H9 (cell line): ENCODE results near the gene NUDT16L1. TPM values are rescaled to one million over a fixed set of nuclear protein-coding genes. Genes with fewer than 3 reads are reported as not detected.

ENCODE experiments used
- DNase-seq: peaks from one replicate; pipeline ENCODE4 v3.0.0-alpha.2; 2017
- H2AFZ ChIP-seq: one replicate; pipeline ENCODE4 v1.6.1; 2013; ENCODE audit warnings: mild to moderate bottlenecking, low read length, control low read depth, moderate library complexity
- H2AK5ac ChIP-seq: 2 replicates; pipeline ENCODE4 v1.6.1; 2013; ENCODE audit warnings: low read length, control low read depth, mixed read lengths; ENCODE audit not compliant: insufficient read length
- H2BK120ac ChIP-seq: one replicate; pipeline ENCODE4 v1.6.1; 2013; ENCODE audit warnings: low read depth, mild to moderate bottlenecking, low read length, control low read depth, inconsistent platforms; ENCODE audit not compliant: poor library complexity, severe bottlenecking
- H2BK12ac ChIP-seq: 2 replicates; pipeline ENCODE4 v1.6.1; 2013; ENCODE audit warnings: low read length, control low read depth, mixed read lengths, low read depth; ENCODE audit not compliant: insufficient read length
- H2BK15ac ChIP-seq: 2 replicates; pipeline ENCODE4 v1.6.1; 2013; ENCODE audit warnings: low read depth, low read length, control low read depth
- H2BK20ac ChIP-seq: one replicate; pipeline ENCODE4 v1.6.1; 2013; ENCODE audit warnings: low read depth, mild to moderate bottlenecking, low read length, control low read depth, inconsistent platforms; ENCODE audit not compliant: poor library complexity, severe bottlenecking
- H2BK5ac ChIP-seq: 2 replicates; pipeline ENCODE4 v1.6.1; 2013; ENCODE audit warnings: low read length, control low read depth, mixed read lengths; ENCODE audit not compliant: insufficient read length
- H3K14ac ChIP-seq: 2 replicates; pipeline ENCODE4 v1.6.1; 2013; ENCODE audit warnings: low read length, control low read depth; ENCODE audit not compliant: insufficient read depth
- H3K18ac ChIP-seq: 2 replicates; pipeline ENCODE4 v1.6.1; 2013; ENCODE audit warnings: low read depth, mild to moderate bottlenecking, mixed read lengths, low read length, control low read depth; ENCODE audit not compliant: insufficient read length
- H3K23ac ChIP-seq: 2 replicates; pipeline ENCODE4 v1.6.1; 2013; ENCODE audit warnings: low read length, control low read depth, mixed read lengths, low read depth; ENCODE audit not compliant: insufficient read length
- H3K23me2 ChIP-seq: 2 replicates; pipeline ENCODE4 v1.6.1; 2013; ENCODE audit warnings: low read depth, mild to moderate bottlenecking, mixed read lengths, low read length, control low read depth; ENCODE audit not compliant: insufficient read length, poor library complexity, severe bottlenecking
- H3K27ac ChIP-seq: 2 replicates; pipeline ENCODE4 v1.5.1; 2013; ENCODE audit warnings: low read length, control low read depth, mixed read lengths, low read depth; ENCODE audit not compliant: insufficient read length
- H3K27me3 ChIP-seq: 2 replicates; pipeline ENCODE4 v1.6.1; 2013; ENCODE audit warnings: low read length, control low read depth, inconsistent platforms; ENCODE audit not compliant: insufficient read depth
- H3K4ac ChIP-seq: 2 replicates; pipeline ENCODE4 v1.6.1; 2013; ENCODE audit warnings: low read depth, mild to moderate bottlenecking, control low read depth, inconsistent platforms, low read length, moderate library complexity
- H3K4me1 ChIP-seq: 2 replicates; pipeline ENCODE4 v1.6.1; 2013; ENCODE audit warnings: low read length, control low read depth, inconsistent platforms; ENCODE audit not compliant: insufficient read depth
- H3K4me2 ChIP-seq: 2 replicates; pipeline ENCODE4 v1.6.1; 2013; ENCODE audit warnings: low read length, control low read depth, mixed read lengths; ENCODE audit not compliant: insufficient read length, insufficient read depth
- H3K56ac ChIP-seq: 2 replicates; pipeline ENCODE4 v1.6.1; 2013; ENCODE audit warnings: low read depth, mild to moderate bottlenecking, mixed read lengths, low read length, control low read depth; ENCODE audit not compliant: insufficient read length
- H3K79me1 ChIP-seq: 2 replicates; pipeline ENCODE4 v1.6.1; 2013; ENCODE audit warnings: low read depth, mild to moderate bottlenecking, moderate library complexity, low read length, control low read depth, inconsistent platforms; ENCODE audit not compliant: insufficient read depth, poor library complexity, severe bottlenecking
- H3K79me2 ChIP-seq: 2 replicates; pipeline ENCODE4 v1.6.1; 2013; ENCODE audit warnings: low read length, control low read depth, inconsistent platforms; ENCODE audit not compliant: insufficient read depth
- H3K9ac ChIP-seq: 2 replicates; pipeline ENCODE4 v1.6.1; 2013; ENCODE audit warnings: low read length, control low read depth, mixed read lengths; ENCODE audit not compliant: insufficient read length; ENCODE audit errors: extremely low read depth
- H3K9me3 ChIP-seq: one replicate; pipeline ENCODE4 v1.6.1; 2013; ENCODE audit warnings: low read depth, low read length, inconsistent platforms; ENCODE audit not compliant: control insufficient read depth
- H3T11ph ChIP-seq: one replicate; pipeline ENCODE4 v1.6.1; 2013; ENCODE audit warnings: mild to moderate bottlenecking, low read length, control low read depth, inconsistent platforms
- H4K20me1 ChIP-seq: one replicate; pipeline ENCODE4 v1.6.1; 2013; ENCODE audit not compliant: control insufficient read depth, insufficient read length, insufficient read depth
- H4K5ac ChIP-seq: 2 replicates; pipeline ENCODE4 v1.6.1; 2013; ENCODE audit warnings: low read depth, mild to moderate bottlenecking, mixed read lengths, low read length, control low read depth; ENCODE audit not compliant: insufficient read length
- H4K8ac ChIP-seq: replicated peaks from 2 replicates; pipeline ENCODE4 v1.6.1; 2013; ENCODE audit warnings: low read length, control low read depth, mixed read lengths, low read depth; ENCODE audit not compliant: insufficient read length
- H4K91ac ChIP-seq: 2 replicates; pipeline ENCODE4 v1.6.1; 2013; ENCODE audit warnings: low read depth, mild to moderate bottlenecking, moderate library complexity, mixed read lengths, low read length, control low read depth; ENCODE audit not compliant: insufficient read length
- H3K27ac Mint-ChIP-seq, 3 experiments: 2 replicates in 2 of 3; 3 replicates in 1 of 3; pipeline ENCODE4 v1.8.0; 2020 to 2021; ENCODE audit warnings: mixed read lengths in 3 of 3, mild to moderate bottlenecking in 1 of 3, moderate library complexity in 1 of 3
- H3K27me3 Mint-ChIP-seq: 2 replicates; pipeline ENCODE4 v1.8.0; 2021; ENCODE audit warnings: low read depth, mild to moderate bottlenecking, moderate library complexity, mixed read lengths
- H3K36me3 Mint-ChIP-seq, 3 experiments: 2 replicates in 2 of 3; 3 replicates in 1 of 3; pipeline ENCODE4 v1.8.0; 2020 to 2021; ENCODE audit warnings: low read depth in 3 of 3, mixed read lengths in 3 of 3; ENCODE audit not compliant: insufficient read depth in 1 of 3
- H3K4me1 Mint-ChIP-seq, 2 experiments: 2 replicates each; pipeline ENCODE4 v1.8.0; 2020; ENCODE audit warnings: mixed read lengths in 2 of 2
- H3K4me3 Mint-ChIP-seq, 2 experiments: 2 replicates in 1 of 2; 3 replicates in 1 of 2; pipeline ENCODE4 v1.8.0; 2020 to 2021; ENCODE audit warnings: mild to moderate bottlenecking in 2 of 2, mixed read lengths in 2 of 2, moderate library complexity in 1 of 2
- H3K9me3 Mint-ChIP-seq, 2 experiments: 2 replicates in 1 of 2; 3 replicates in 1 of 2; pipeline ENCODE4 v1.8.0; 2020; ENCODE audit warnings: mild to moderate bottlenecking in 2 of 2, mixed read lengths in 2 of 2, moderate library complexity in 1 of 2
- WGBS: extraction: QIAGEN DNeasy Blood & Tissue Kit; methylation state at CpG from one replicate; pipeline ENCODE4 v1.1.7; 2013; ENCODE audit warnings: missing lambda C conversion rate, low lambda C conversion rate, mixed read lengths; ENCODE audit not compliant: insufficient read length; ENCODE audit errors: extremely low coverage; 5-methylcytosine and 5-hydroxymethylcytosine counted together
- total RNA-seq: library from RNA; stranded (reverse); gene quantifications from 2 replicates; pipeline ENCODE4 v1.2.1, GENCODE V29; 2021
- TF ChIP-seq, protein P1 (sequence below): fragments of 200-600 bp; sonication (generic); conservative IDR thresholded peaks from 3 replicates; pipeline ENCODE4 v1.8.0; 2021; ENCODE audit warnings: antibody characterized with exemption, mild to moderate bottlenecking

Gene NUDT16L1
- total RNA-seq, 1 experiment from 2014 or later, result 49.4 TPM

DNA sequence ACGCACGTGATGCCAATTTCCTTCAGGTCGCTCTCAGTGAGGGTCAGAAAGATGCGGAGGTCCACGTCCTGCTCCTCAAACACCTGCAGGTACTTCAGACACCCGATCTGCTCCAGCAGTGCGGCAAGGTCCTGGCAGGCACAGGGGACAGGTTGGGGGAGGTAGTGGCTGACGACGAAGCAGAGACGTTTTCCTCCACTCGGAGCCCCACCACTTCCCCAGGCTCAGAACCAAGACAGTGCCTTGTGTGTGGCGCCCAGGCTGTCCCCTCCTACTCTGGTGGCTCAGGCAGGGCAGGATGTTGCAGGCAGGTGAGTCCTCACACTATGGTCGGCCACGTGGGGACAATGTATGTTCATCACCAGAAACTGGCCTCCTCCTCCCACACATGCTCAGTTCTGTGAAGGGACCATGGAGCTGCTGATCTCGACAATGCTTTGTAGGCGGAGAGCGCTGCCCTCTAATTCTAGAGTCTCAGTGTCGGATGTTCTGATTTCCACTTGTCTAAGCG is 5.7 kb downstream of the NUDT16L1 start:
- Mint-ChIP-seq H3K36me3 (peaks cover 14 to 65% (median 48%) of the 10 kb centered on the region in 3 experiments; a peak in 6 of 7 replicates), H3K27ac (0 out of 7 replicates have a peak overlapping the region, but pooled peaks of 1 of the 3 experiments have one; percentile 75), H3K27me3 (no peaks in the 10 kb centered on the region; the same call in 1 of the 2 replicates), H3K4me3 (no peak overlapping the region), H3K4me1 (no peaks in the 10 kb centered on the region), H3K9me3 (no peaks in the 10 kb centered on the region)
- Histone ChIP-seq H2AK5ac (no peak overlapping the region), H3K23ac (no peak overlapping the region), H3K27me3 (no peaks in the 10 kb centered on the region), H2BK15ac (no peak overlapping the region), H4K5ac (no peak overlapping the region), H3K4me1 (no peaks in the 10 kb centered on the region), H2BK5ac (no peak overlapping the region), H3K79me2 (no peaks in the 10 kb centered on the region), H3K27ac (no peak overlapping the region), H4K91ac (no peak overlapping the region), H2BK12ac (no peak overlapping the region), H4K8ac (no peak overlapping the region), H2BK20ac (no peak overlapping the region), H3K14ac (no peak overlapping the region), H2BK120ac (no peak overlapping the region), H3K9ac (no peak overlapping the region), H3K56ac (no peak overlapping the region), H3K9me3 (no peaks in the 10 kb centered on the region), H3T11ph (no peak overlapping the region), H3K4me2 (no peak overlapping the region), H2AFZ (no peak overlapping the region), H3K18ac (no peak overlapping the region), H3K23me2 (no peaks in the 10 kb centered on the region), H3K79me1 (no peaks in the 10 kb centered on the region), H4K20me1 (no peaks in the 10 kb centered on the region), H3K4ac (no peak overlapping the region)
- DNase-seq, result no peak
- no CpG with 5 or more reads among the region's 19 CpGs for WGBS
- TF ChIP-seq, protein P1, sequence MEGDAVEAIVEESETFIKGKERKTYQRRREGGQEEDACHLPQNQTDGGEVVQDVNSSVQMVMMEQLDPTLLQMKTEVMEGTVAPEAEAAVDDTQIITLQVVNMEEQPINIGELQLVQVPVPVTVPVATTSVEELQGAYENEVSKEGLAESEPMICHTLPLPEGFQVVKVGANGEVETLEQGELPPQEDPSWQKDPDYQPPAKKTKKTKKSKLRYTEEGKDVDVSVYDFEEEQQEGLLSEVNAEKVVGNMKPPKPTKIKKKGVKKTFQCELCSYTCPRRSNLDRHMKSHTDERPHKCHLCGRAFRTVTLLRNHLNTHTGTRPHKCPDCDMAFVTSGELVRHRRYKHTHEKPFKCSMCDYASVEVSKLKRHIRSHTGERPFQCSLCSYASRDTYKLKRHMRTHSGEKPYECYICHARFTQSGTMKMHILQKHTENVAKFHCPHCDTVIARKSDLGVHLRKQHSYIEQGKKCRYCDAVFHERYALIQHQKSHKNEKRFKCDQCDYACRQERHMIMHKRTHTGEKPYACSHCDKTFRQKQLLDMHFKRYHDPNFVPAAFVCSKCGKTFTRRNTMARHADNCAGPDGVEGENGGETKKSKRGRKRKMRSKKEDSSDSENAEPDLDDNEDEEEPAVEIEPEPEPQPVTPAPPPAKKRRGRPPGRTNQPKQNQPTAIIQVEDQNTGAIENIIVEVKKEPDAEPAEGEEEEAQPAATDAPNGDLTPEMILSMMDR, result no peak
